HepG2 (cell line): ENCODE data around the gene VPS54. TPM values are rescaled to one million over a fixed set of nuclear protein-coding genes. Genes with fewer than 3 reads are reported as not detected.

Experiments used
- ATAC-seq: fragments of 200-7000 bp; cut with Tn5 transposase; 3 replicates; pipeline ENCODE4 v1.9.1; 2020; ENCODE audit warnings: mild to moderate bottlenecking, moderate library complexity
- BruUV-seq: library from RNA; stranded (reverse); fragments of 400-500 nt; replicated peaks from 2 replicates; lab custom pipeline; 2021; lab: Mats Ljungman, UMichigan
- CTCF ChIA-PET: fragments of 300-600 bp; formaldehyde crosslinking; extraction: SDS; loops from one replicate; lab custom pipeline; 2021; ENCODE audit warnings: low total read pairs, inconsistent platforms, low intra/inter-chr PET ratio; lab: Yijun Ruan, JAX
- POLR2A ChIA-PET: fragments of 350-600 bp; sonication (Branson Sonifier 250); formaldehyde crosslinking; loops from one replicate; lab custom pipeline; 2020; ENCODE audit warnings: antibody characterized with exemption, inconsistent platforms; lab: Yijun Ruan, JAX
- DNase-seq: peaks from one replicate; pipeline ENCODE4 v3.0.0-alpha.2; 2015; ENCODE audit warnings: low spot score
- FAIRE-seq: peaks from 3 replicates; lab custom pipeline; 2011; peaks lifted over from hg19 to GRCh38; lab: Jason Lieb, UNC
- H2AFZ ChIP-seq: one replicate; pipeline ENCODE4 v1.6.1; 2011; ENCODE audit warnings: low read length, inconsistent platforms
- H3K27ac ChIP-seq: fragments of 300-600 bp; 3 replicates; pipeline ENCODE4 v1.8.0; 2011; ENCODE audit warnings: mixed run types, mild to moderate bottlenecking, mixed read lengths, low read length, inconsistent platforms; ENCODE audit not compliant: insufficient read depth; ENCODE audit errors: extremely low read length
- H3K27me3 ChIP-seq, 2 experiments: fragments of 200-600 bp in 1 of 2; 2 replicates in 1 of 2; 3 replicates in 1 of 2; pipeline versions ENCODE4 v1.6.0 to v1.8.0; 2011; ENCODE audit warnings: low read length in 2 of 2, mild to moderate bottlenecking in 2 of 2, moderate library complexity in 2 of 2, inconsistent platforms in 1 of 2; ENCODE audit not compliant: insufficient read depth in 2 of 2, control insufficient read depth in 1 of 2
- H3K36me3 ChIP-seq, 2 experiments: fragments of 200-600 bp in 1 of 2; replicated peaks in 1 of 2; 2 replicates in 1 of 2; 3 replicates in 1 of 2; pipeline versions ENCODE4 v1.5.1 to v1.8.0; 2011; ENCODE audit warnings: low read length in 2 of 2, inconsistent platforms in 1 of 2; ENCODE audit not compliant: insufficient read depth in 2 of 2, control insufficient read depth in 1 of 2
- H3K4me1 ChIP-seq: 2 replicates; pipeline ENCODE4 v1.5.1; 2012; ENCODE audit warnings: low read length, inconsistent platforms; ENCODE audit not compliant: insufficient read depth
- H3K4me2 ChIP-seq: 2 replicates; pipeline ENCODE4 v1.6.0; 2011; ENCODE audit warnings: low read depth, low read length, inconsistent platforms
- H3K4me3 ChIP-seq, 3 experiments: fragments of 200-600 bp in 1 of 3; sonication (generic), shearing (Covaris generic) in 1 of 3; replicated peaks in 1 of 3; 2 replicates each; pipeline ENCODE4 v1.5.1; 2011 to 2016; ENCODE audit warnings: low read length in 3 of 3, inconsistent platforms in 2 of 3, low read depth in 2 of 3, mild to moderate bottlenecking in 2 of 3, control low read depth in 1 of 3, mixed read lengths in 1 of 3; ENCODE audit not compliant: insufficient read depth in 1 of 3
- H3K79me2 ChIP-seq: one replicate; pipeline ENCODE4 v1.6.1; 2011; ENCODE audit warnings: low read length, inconsistent platforms; ENCODE audit not compliant: insufficient read depth
- H3K9ac ChIP-seq: 2 replicates; pipeline ENCODE4 v1.6.0; 2011; ENCODE audit warnings: mild to moderate bottlenecking, low read depth, low read length, inconsistent platforms; ENCODE audit not compliant: insufficient read depth
- H3K9me3 ChIP-seq: 2 replicates; pipeline ENCODE4 v1.5.1; 2012; ENCODE audit warnings: mild to moderate bottlenecking, low read length
- H4K20me1 ChIP-seq: 2 replicates; pipeline ENCODE4 v1.6.0; 2011; ENCODE audit warnings: inconsistent platforms, mild to moderate bottlenecking, low read length, moderate library complexity; ENCODE audit not compliant: insufficient read depth
- ATF1 ChIP-seq: IDR thresholded peaks from 2 replicates; pipeline ENCODE4 v1.6.1; 2016; ENCODE audit warnings: mild to moderate bottlenecking, control low read depth
- GPBP1L1 ChIP-seq: sonication (generic); formaldehyde crosslinking; IDR thresholded peaks from 2 replicates; pipeline ENCODE4 v1.5.0; 2020; ENCODE audit warnings: mild to moderate bottlenecking, missing genetic modification reagents
- MAFG ChIP-seq: sonication (generic); formaldehyde crosslinking; IDR thresholded peaks from 2 replicates; pipeline ENCODE4 v1.5.1; 2020; ENCODE audit warnings: mild to moderate bottlenecking, missing genetic modification reagents
- NCOA5 ChIP-seq: sonication (generic); formaldehyde crosslinking; IDR thresholded peaks from 2 replicates; pipeline ENCODE4 v1.4.0; 2020; ENCODE audit warnings: missing genetic modification reagents
- PHF21A ChIP-seq: sonication (generic); formaldehyde crosslinking; IDR thresholded peaks from 2 replicates; pipeline ENCODE4 v1.5.0; 2020; ENCODE audit warnings: mild to moderate bottlenecking, missing genetic modification reagents
- POLR2AphosphoS2 ChIP-seq: IDR thresholded peaks from 2 replicates; pipeline ENCODE4 v1.6.1; 2011; ENCODE audit warnings: low read depth, low read length, improper control_type of control experiment
- SRSF9 ChIP-seq: fragments of 200-400 bp; formaldehyde crosslinking; IDR thresholded peaks from 2 replicates; pipeline ENCODE4 v1.6.1; 2018; ENCODE audit warnings: borderline replicate concordance, mild to moderate bottlenecking, low read depth, low read length; ENCODE audit not compliant: insufficient read depth, poor library complexity, severe bottlenecking
- YEATS2 ChIP-seq: sonication (generic); formaldehyde crosslinking; IDR thresholded peaks from 2 replicates; pipeline ENCODE4 v1.4.0; 2020; ENCODE audit warnings: missing genetic modification reagents, borderline replicate concordance
- ZBTB10 ChIP-seq: sonication (generic); formaldehyde crosslinking; IDR thresholded peaks from 2 replicates; pipeline ENCODE4 v1.4.0; 2020; ENCODE audit warnings: missing genetic modification reagents, borderline replicate concordance
- ZNF747 ChIP-seq: sonication (generic); formaldehyde crosslinking; IDR thresholded peaks from 2 replicates; pipeline ENCODE4 v1.8.1; 2023; ENCODE audit warnings: missing genetic modification reagents, mild to moderate bottlenecking, borderline replicate concordance
- ZNF749 ChIP-seq: sonication (generic); formaldehyde crosslinking; IDR thresholded peaks from 2 replicates; pipeline ENCODE4 v1.8.0; 2022; ENCODE audit warnings: mild to moderate bottlenecking, missing genetic modification reagents, moderate library complexity, borderline replicate concordance
- in situ Hi-C: cut with HindIII; loops from 2 replicates; pipeline ENCODE4 v1.10.0; 2017; ENCODE audit warnings: low pct_unique_long_range_greater_than_20kb; ENCODE audit not compliant: extremely low pct_ligation_motif_present
- intact Hi-C: fragments of 100-400 bp; cut with micrococcal nuclease; formaldehyde crosslinking; loops from one replicate; pipeline ENCODE4 v1.10.0; 2022; ENCODE audit not compliant: unreplicated experiment
- polyA plus RNA-seq, 8 experiments: library from polyadenylated mRNA; depleted of rRNA in 3 of 8; stranded (reverse) in 7 of 8; unstranded in 1 of 8; fragments of >200 nt; fragmentation: Illumina TruSeq in 4 of 8; extraction: Trizol in 4 of 8; gene quantifications; 2 replicates each; pipeline versions ENCODE4 v1.2.1 to v1.2.3, GENCODE V29; 2011 to 2016; ENCODE audit warnings: low read depth in 4 of 8, missing spikeins in 1 of 8, mixed read lengths in 1 of 8; ENCODE audit not compliant: insufficient read depth in 1 of 8
- total RNA-seq, 5 experiments: library from RNA; depleted of rRNA; stranded (reverse); fragments of >200 nt; fragmentation: Illumina TruSeq; extraction: Trizol; gene quantifications; 2 replicates each; pipeline ENCODE4 v1.2.3, GENCODE V29; 2016; ENCODE audit warnings: low read depth in 1 of 5
- TF ChIP-seq, protein P1 (sequence below): sonication (generic); formaldehyde crosslinking; IDR thresholded peaks from 2 replicates; pipeline ENCODE4 v1.4.0; 2020; ENCODE audit warnings: missing genetic modification reagents, mild to moderate bottlenecking, borderline replicate concordance
- TF ChIP-seq, protein P2 (sequence below): sonication (generic); formaldehyde crosslinking; IDR thresholded peaks from 2 replicates; pipeline ENCODE4 v1.5.1; 2020; ENCODE audit warnings: mild to moderate bottlenecking, missing genetic modification reagents, borderline replicate concordance
- TF ChIP-seq, protein P3 (sequence below): fragments of 450-650 bp; IDR thresholded peaks from 2 replicates; pipeline ENCODE4 v1.6.1; 2017
- TF ChIP-seq, protein P4 (sequence below): IDR thresholded peaks from 2 replicates; pipeline ENCODE4 v1.6.1; 2016

The VPS54 gene
- total and polyA plus RNA-seq, 2 of the 13 experiments (the other 11 are each of a cell fraction or from before 2014, with no cell fraction given): 64.7 to 77.5 TPM

DNA sequence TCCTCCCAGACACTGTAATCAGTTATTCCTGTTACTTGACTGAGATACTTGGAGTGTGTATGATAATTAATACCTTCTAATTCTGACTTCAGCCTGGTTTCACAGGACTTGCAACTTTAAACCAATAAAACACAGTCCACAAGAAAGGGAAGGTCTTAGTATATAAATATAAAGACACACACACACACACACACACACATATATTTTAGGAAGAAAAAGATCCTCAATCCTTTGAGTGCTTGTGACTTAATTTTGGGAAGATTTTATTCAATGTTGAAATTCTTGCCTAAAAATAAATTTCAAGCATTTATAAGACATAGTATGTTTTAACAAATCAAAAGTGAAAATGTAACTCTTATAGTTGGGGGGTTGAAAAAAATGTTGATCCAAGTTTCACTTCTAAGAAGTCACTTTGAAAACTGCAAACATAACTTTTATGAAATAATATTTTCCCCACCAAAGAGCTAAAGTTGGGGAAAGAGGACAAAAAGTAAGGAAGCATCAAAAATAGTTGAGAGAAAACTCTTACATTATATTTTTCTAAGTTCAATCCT lies 824 bp upstream of the VPS54 start:
- in situ Hi-C loops (no loop called here), intact Hi-C loops (loop anchor here (5.0 kb wide), 1 partner anchor 122 kb away; the partner anchor contains the start of gene PELI1)
- H2AFZ ChIP-seq: peak overlapping the region; percentile 5
- ChIA-PET CTCF (no interaction called here), POLR2A (interaction anchor here (0.6 to 2.6 kb wide), 5 partner anchors 8 to 130 kb away, joined by 3 to 6 read pairs (median 3); no protein-coding TSS in a partner anchor)
- H3K27ac ChIP-seq: peak overlapping the region; percentile 97
- no peaks in the 10 kb centered on the region; a peak in 1 of 5 replicates for H3K27me3 ChIP-seq
- H3K4me3 ChIP-seq: peak overlapping the region; percentile 87 to 99 (median 87)
- ATAC-seq (no peak), FAIRE-seq (no peak), DNase-seq (no peak)
- peaks cover 79% of the 10 kb centered on the region for H3K4me1 ChIP-seq
- BruUV-seq: TSS peak; percentile 82
- H3K9me3 ChIP-seq: no peaks in the 10 kb centered on the region
- H3K4me2 ChIP-seq: peak overlapping the region; percentile 97
- peak overlapping the region; percentile 95 for H3K9ac ChIP-seq
- peaks cover 18% of the 10 kb centered on the region for H4K20me1 ChIP-seq
- H3K79me2 ChIP-seq: peaks cover 54% of the 10 kb centered on the region
- peaks cover 0 to 4% of the 10 kb centered on the region in 2 experiments; a peak in 2 of 5 replicates for H3K36me3 ChIP-seq
- TF ChIP-seq, protein P1, sequence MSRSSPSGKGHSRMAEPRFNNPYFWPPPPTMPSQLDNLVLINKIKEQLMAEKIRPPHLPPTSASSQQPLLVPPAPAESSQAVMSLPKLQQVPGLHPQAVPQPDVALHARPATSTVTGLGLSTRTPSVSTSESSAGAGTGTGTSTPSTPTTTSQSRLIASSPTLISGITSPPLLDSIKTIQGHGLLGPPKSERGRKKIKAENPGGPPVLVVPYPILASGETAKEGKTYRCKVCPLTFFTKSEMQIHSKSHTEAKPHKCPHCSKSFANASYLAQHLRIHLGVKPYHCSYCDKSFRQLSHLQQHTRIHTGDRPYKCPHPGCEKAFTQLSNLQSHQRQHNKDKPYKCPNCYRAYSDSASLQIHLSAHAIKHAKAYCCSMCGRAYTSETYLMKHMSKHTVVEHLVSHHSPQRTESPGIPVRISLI (CRISPR knock-in tag): no peak
- TF ChIP-seq POLR2AphosphoS2 (no peak), PHF21A (CRISPR knock-in tag) (no peak), GPBP1L1 (no peak), ZNF747 (0 out of 2 replicates have a peak, but pooled peaks have one; percentile 10), MAFG (no peak), NCOA5 (CRISPR knock-in tag) (no peak), SRSF9 (no peak), ATF1 (CRISPR knock-in tag) (peak; percentile 12; the same call in 1 of the 2 replicates), ZNF749 (no peak), YEATS2 (CRISPR knock-in tag) (no peak), ZBTB10 (no peak)
- TF ChIP-seq, protein P2, sequence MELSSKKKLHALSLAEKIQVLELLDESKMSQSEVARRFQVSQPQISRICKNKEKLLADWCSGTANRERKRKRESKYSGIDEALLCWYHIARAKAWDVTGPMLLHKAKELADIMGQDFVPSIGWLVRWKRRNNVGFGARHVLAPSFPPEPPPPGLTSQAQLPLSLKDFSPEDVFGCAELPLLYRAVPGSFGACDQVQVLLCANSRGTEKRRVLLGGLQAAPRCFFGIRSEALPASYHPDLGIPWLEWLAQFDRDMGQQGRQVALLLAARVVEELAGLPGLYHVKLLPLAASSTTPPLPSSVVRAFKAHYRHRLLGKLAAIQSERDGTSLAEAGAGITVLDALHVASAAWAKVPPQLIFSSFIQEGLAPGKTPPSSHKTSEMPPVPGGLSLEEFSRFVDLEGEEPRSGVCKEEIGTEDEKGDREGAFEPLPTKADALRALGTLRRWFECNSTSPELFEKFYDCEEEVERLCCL (CRISPR knock-in tag): 0 out of 2 replicates have a peak, but pooled peaks have one; percentile 8
- TF ChIP-seq, protein P3, sequence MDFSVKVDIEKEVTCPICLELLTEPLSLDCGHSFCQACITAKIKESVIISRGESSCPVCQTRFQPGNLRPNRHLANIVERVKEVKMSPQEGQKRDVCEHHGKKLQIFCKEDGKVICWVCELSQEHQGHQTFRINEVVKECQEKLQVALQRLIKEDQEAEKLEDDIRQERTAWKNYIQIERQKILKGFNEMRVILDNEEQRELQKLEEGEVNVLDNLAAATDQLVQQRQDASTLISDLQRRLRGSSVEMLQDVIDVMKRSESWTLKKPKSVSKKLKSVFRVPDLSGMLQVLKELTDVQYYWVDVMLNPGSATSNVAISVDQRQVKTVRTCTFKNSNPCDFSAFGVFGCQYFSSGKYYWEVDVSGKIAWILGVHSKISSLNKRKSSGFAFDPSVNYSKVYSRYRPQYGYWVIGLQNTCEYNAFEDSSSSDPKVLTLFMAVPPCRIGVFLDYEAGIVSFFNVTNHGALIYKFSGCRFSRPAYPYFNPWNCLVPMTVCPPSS: no peak
- TF ChIP-seq, protein P4, sequence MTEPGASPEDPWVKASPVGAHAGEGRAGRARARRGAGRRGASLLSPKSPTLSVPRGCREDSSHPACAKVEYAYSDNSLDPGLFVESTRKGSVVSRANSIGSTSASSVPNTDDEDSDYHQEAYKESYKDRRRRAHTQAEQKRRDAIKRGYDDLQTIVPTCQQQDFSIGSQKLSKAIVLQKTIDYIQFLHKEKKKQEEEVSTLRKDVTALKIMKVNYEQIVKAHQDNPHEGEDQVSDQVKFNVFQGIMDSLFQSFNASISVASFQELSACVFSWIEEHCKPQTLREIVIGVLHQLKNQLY: no peak
